HL-60 (cell line): ENCODE results near the gene SYT6.

Experiments used
- GABPA ChIP-seq: IDR thresholded peaks from 2 replicates; pipeline ENCODE4 v1.6.1; 2012; ENCODE audit warnings: low read depth
- TF ChIP-seq, protein P1 (sequence below): IDR thresholded peaks from 2 replicates; pipeline ENCODE4 v1.6.1; 2012; ENCODE audit warnings: low read depth; ENCODE audit not compliant: insufficient replicate concordance
- TF ChIP-seq, protein P2 (sequence below): IDR thresholded peaks from one replicate; pipeline ENCODE4 v1.5.1; 2011; ENCODE audit warnings: low read length, control low read depth, inconsistent platforms; ENCODE audit not compliant: insufficient read depth

DNA sequence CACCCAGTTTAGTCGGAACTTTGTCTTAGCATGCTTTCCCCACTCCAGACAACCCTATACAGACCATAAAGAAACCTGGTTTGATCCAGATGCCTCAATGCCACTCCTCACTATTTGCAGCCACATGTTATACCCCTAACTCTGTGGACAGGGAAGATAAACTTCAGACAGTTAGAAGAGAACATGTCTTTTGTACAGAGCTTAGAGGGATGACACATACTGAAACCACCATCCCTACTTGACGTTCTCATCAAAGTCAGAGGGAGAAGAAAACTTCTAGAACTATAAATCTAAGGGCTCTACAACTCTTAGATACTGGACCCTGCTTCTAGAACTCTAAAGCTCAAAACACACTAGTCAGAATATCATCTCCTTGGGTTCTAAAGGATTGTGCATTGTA, 3.7 kb downstream of the SYT6 start:
- TF ChIP-seq, protein P1, sequence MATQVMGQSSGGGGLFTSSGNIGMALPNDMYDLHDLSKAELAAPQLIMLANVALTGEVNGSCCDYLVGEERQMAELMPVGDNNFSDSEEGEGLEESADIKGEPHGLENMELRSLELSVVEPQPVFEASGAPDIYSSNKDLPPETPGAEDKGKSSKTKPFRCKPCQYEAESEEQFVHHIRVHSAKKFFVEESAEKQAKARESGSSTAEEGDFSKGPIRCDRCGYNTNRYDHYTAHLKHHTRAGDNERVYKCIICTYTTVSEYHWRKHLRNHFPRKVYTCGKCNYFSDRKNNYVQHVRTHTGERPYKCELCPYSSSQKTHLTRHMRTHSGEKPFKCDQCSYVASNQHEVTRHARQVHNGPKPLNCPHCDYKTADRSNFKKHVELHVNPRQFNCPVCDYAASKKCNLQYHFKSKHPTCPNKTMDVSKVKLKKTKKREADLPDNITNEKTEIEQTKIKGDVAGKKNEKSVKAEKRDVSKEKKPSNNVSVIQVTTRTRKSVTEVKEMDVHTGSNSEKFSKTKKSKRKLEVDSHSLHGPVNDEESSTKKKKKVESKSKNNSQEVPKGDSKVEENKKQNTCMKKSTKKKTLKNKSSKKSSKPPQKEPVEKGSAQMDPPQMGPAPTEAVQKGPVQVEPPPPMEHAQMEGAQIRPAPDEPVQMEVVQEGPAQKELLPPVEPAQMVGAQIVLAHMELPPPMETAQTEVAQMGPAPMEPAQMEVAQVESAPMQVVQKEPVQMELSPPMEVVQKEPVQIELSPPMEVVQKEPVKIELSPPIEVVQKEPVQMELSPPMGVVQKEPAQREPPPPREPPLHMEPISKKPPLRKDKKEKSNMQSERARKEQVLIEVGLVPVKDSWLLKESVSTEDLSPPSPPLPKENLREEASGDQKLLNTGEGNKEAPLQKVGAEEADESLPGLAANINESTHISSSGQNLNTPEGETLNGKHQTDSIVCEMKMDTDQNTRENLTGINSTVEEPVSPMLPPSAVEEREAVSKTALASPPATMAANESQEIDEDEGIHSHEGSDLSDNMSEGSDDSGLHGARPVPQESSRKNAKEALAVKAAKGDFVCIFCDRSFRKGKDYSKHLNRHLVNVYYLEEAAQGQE: no peak
- TF ChIP-seq, protein P2, sequence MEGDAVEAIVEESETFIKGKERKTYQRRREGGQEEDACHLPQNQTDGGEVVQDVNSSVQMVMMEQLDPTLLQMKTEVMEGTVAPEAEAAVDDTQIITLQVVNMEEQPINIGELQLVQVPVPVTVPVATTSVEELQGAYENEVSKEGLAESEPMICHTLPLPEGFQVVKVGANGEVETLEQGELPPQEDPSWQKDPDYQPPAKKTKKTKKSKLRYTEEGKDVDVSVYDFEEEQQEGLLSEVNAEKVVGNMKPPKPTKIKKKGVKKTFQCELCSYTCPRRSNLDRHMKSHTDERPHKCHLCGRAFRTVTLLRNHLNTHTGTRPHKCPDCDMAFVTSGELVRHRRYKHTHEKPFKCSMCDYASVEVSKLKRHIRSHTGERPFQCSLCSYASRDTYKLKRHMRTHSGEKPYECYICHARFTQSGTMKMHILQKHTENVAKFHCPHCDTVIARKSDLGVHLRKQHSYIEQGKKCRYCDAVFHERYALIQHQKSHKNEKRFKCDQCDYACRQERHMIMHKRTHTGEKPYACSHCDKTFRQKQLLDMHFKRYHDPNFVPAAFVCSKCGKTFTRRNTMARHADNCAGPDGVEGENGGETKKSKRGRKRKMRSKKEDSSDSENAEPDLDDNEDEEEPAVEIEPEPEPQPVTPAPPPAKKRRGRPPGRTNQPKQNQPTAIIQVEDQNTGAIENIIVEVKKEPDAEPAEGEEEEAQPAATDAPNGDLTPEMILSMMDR: no peak
- no peak for TF ChIP-seq GABPA
